GM23338 (cell line): Measurements from ENCODE around the gene CRADD. TPM values are rescaled to one million over a fixed set of nuclear protein-coding genes. Genes with fewer than 3 reads are reported as not detected.

Source experiments
- ATAC-seq: fragments of 200-7000 bp; cut with Tn5 transposase; 3 replicates; pipeline ENCODE4 v1.9.1; 2020
- DNase-seq: peaks from one replicate; pipeline ENCODE4 v3.0.0-alpha.2; 2015; ENCODE audit warnings: low spot score
- H2AFZ ChIP-seq: fragments of 200-600 bp; sonication (generic); 2 replicates; pipeline ENCODE4 v1.8.0; 2016; ENCODE audit warnings: antibody characterized with exemption, mild to moderate bottlenecking, moderate library complexity
- H3F3A ChIP-seq: fragments of 200-600 bp; sonication (generic); replicated peaks from 2 replicates; pipeline ENCODE4 v1.8.0; 2017; ENCODE audit warnings: antibody characterized with exemption, mixed run types, low read depth
- H3K27ac ChIP-seq: fragments of 200-600 bp; sonication (generic); 2 replicates; pipeline ENCODE4 v1.6.1; 2016; ENCODE audit warnings: low read depth
- H3K27me3 ChIP-seq: fragments of 200-600 bp; sonication (generic); 2 replicates; pipeline ENCODE4 v1.8.0; 2016; ENCODE audit warnings: mild to moderate bottlenecking, mixed run types, moderate library complexity; ENCODE audit not compliant: insufficient read depth
- H3K36me3 ChIP-seq: fragments of 200-600 bp; sonication (generic); 2 replicates; pipeline ENCODE4 v1.8.0; 2016; ENCODE audit warnings: mild to moderate bottlenecking; ENCODE audit not compliant: insufficient read depth
- H3K4me1 ChIP-seq: fragments of 200-600 bp; sonication (generic); 2 replicates; pipeline ENCODE4 v1.8.0; 2016; ENCODE audit warnings: mild to moderate bottlenecking, moderate library complexity; ENCODE audit not compliant: insufficient read depth
- H3K4me2 ChIP-seq: fragments of 200-600 bp; sonication (generic); 2 replicates; pipeline ENCODE4 v1.7.1; 2017; ENCODE audit warnings: mixed run types
- H3K4me3 ChIP-seq: fragments of 200-600 bp; sonication (generic); 2 replicates; pipeline ENCODE4 v1.6.1; 2016; ENCODE audit warnings: mixed run types
- H3K79me2 ChIP-seq: fragments of 200-600 bp; sonication (generic); replicated peaks from 2 replicates; pipeline ENCODE4 v1.8.0; 2017; ENCODE audit warnings: mild to moderate bottlenecking; ENCODE audit not compliant: insufficient read depth
- H3K9me2 ChIP-seq: fragments of 200-600 bp; sonication (generic); 2 replicates; pipeline ENCODE4 v1.8.0; 2017; ENCODE audit not compliant: insufficient read depth
- H4K20me1 ChIP-seq: fragments of 200-600 bp; sonication (generic); replicated peaks from 2 replicates; pipeline ENCODE4 v1.8.0; 2017; ENCODE audit warnings: mild to moderate bottlenecking; ENCODE audit not compliant: insufficient read depth
- H3K27ac Mint-ChIP-seq: 2 replicates; pipeline ENCODE4 v1.8.0; 2020; ENCODE audit warnings: inconsistent platforms, mild to moderate bottlenecking, moderate library complexity, mixed read lengths
- H3K27me3 Mint-ChIP-seq: 3 replicates; pipeline ENCODE4 v1.8.0; 2022; ENCODE audit warnings: low read depth, mild to moderate bottlenecking, moderate library complexity, mixed read lengths, inconsistent platforms; ENCODE audit not compliant: insufficient read depth, poor library complexity
- H3K36me3 Mint-ChIP-seq: 3 replicates; pipeline ENCODE4 v1.8.0; 2021; ENCODE audit warnings: low read depth, mild to moderate bottlenecking, inconsistent platforms, moderate library complexity, mixed read lengths
- H3K4me1 Mint-ChIP-seq: 3 replicates; pipeline ENCODE4 v1.8.0; 2020; ENCODE audit warnings: mild to moderate bottlenecking, inconsistent platforms, mixed read lengths
- H3K4me3 Mint-ChIP-seq: 3 replicates; pipeline ENCODE4 v1.8.0; 2021; ENCODE audit warnings: moderate library complexity, mild to moderate bottlenecking, inconsistent platforms, mixed read lengths
- H3K9me3 Mint-ChIP-seq: 3 replicates; pipeline ENCODE4 v1.8.0; 2020; ENCODE audit warnings: moderate library complexity, mild to moderate bottlenecking, inconsistent platforms, mixed read lengths
- CREB1 ChIP-seq: fragments of 250-450 bp; sonication (Bioruptor Pico); IDR thresholded peaks from 2 replicates; pipeline ENCODE4 v1.5.0; 2020; ENCODE audit warnings: low read depth, mild to moderate bottlenecking, moderate library complexity
- CTCF ChIP-seq, 2 experiments: fragments of 200-600 bp in 1 of 2; sonication (generic) in 1 of 2; conservative IDR thresholded peaks; 2 replicates each; pipeline versions ENCODE4 v1.5.1 to v1.6.1; 2016 to 2017; ENCODE audit warnings: antibody characterized with exemption in 2 of 2, low read depth in 2 of 2, mild to moderate bottlenecking in 2 of 2, moderate library complexity in 1 of 2
- ETS1 ChIP-seq: IDR thresholded peaks from 2 replicates; pipeline ENCODE4 v1.6.1; 2016; ENCODE audit warnings: antibody characterized with exemption
- EZH2phosphoT487 ChIP-seq: fragments of 200-600 bp; sonication (generic); IDR thresholded peaks from one replicate; pipeline ENCODE4 v1.8.1; 2018; ENCODE audit warnings: antibody characterized with exemption; ENCODE audit not compliant: unreplicated experiment
- NANOG ChIP-seq: IDR thresholded peaks from 2 replicates; pipeline ENCODE4 v1.6.1; 2016; ENCODE audit warnings: antibody characterized with exemption, borderline replicate concordance
- REST ChIP-seq: IDR thresholded peaks from one replicate; pipeline ENCODE4 v1.6.1; 2018; ENCODE audit warnings: antibody characterized with exemption; ENCODE audit not compliant: unreplicated experiment
- STAT1 ChIP-seq: IDR thresholded peaks from one replicate; pipeline ENCODE4 v1.6.1; 2016; ENCODE audit warnings: antibody characterized with exemption; ENCODE audit not compliant: unreplicated experiment
- ZNF114 ChIP-seq: fragments of 250-450 bp; sonication (Bioruptor Pico); IDR thresholded peaks from 2 replicates; pipeline ENCODE4 v1.5.0; 2020; ENCODE audit warnings: mild to moderate bottlenecking, moderate library complexity
- ZNF331 ChIP-seq: fragments of 250-450 bp; sonication (Bioruptor Pico); IDR thresholded peaks from 2 replicates; pipeline ENCODE4 v1.5.0; 2020; ENCODE audit warnings: low read depth, mild to moderate bottlenecking, moderate library complexity
- ZNF462 ChIP-seq: fragments of 250-450 bp; sonication (Bioruptor Pico); IDR thresholded peaks from 2 replicates; pipeline ENCODE4 v1.5.0; 2020; ENCODE audit warnings: mild to moderate bottlenecking, moderate library complexity
- polyA plus RNA-seq: library from polyadenylated mRNA; unstranded; fragments of >200 nt; fragmentation: Nextera tagmentation; extraction: Ambion mirVana; gene quantifications from 2 replicates; pipeline ENCODE4 v1.2.1, GENCODE V29; 2016
- total RNA-seq: library from RNA; depleted of rRNA; stranded (reverse); fragments of >200 nt; shearing (Covaris generic); gene quantifications from 2 replicates; pipeline ENCODE4 v1.2.3, GENCODE V29; 2014

The CRADD gene
- total and polyA plus RNA-seq, 2 experiments from 2014 or later = 6.3 to 27.9 TPM

GRCh38 chr12:93846936-93847516 lies 169.9 kb downstream of the CRADD start:
- H3K4me1 Mint-ChIP-seq = peaks cover 5% of the 10 kb centered on the region; the same call in 2 of the 3 replicates
- Histone ChIP-seq H3K36me3 (no peaks in the 10 kb centered on the region), H3K4me2 (no peak overlapping the region), H4K20me1 (no peaks in the 10 kb centered on the region), H3K79me2 (no peaks in the 10 kb centered on the region), H3F3A (no peaks in the 10 kb centered on the region), H2AFZ (no peak overlapping the region), H3K27me3 (no peaks in the 10 kb centered on the region), H3K4me1 (no peaks in the 10 kb centered on the region), H3K27ac (no peak overlapping the region), H3K4me3 (no peak overlapping the region), H3K9me2 (no peaks in the 10 kb centered on the region)
- no peaks in the 10 kb centered on the region for H3K36me3 Mint-ChIP-seq
- TF ChIP-seq ETS1 (no peak), ZNF114 (CRISPR knock-in tag) (no peak), ZNF331 (CRISPR knock-in tag) (no peak), EZH2phosphoT487 (no peak), STAT1 (no peak), NANOG (no peak), CTCF (conservative IDR thresholded peaks at IDR 0.05; ENCODE audit: low read depth in 2 of 2) (no peak), REST (no peak), ZNF462 (CRISPR knock-in tag) (no peak), CREB1 (CRISPR knock-in tag) (no peak)
- ATAC-seq (no peak), DNase-seq (no peak)
- no peak overlapping the region for H3K4me3 Mint-ChIP-seq
- no peak overlapping the region for H3K27ac Mint-ChIP-seq
- no peaks in the 10 kb centered on the region for H3K27me3 Mint-ChIP-seq
- no peaks in the 10 kb centered on the region for H3K9me3 Mint-ChIP-seq
